NB4 (cell line): ENCODE data around the gene TECRL.
A peak's percentile ranks its signal among the peaks of the same experiment; 100 is the strongest.

ENCODE experiments used
- DNase-seq: peaks from one replicate; pipeline ENCODE4 v3.0.0; 2010; ENCODE audit warnings: low read depth
- H3K4me3 ChIP-seq: one replicate; pipeline ENCODE4 v1.5.1; 2011; ENCODE audit warnings: mild to moderate bottlenecking, low read depth, low read length, moderate library complexity
- MYC ChIP-seq: IDR thresholded peaks from 2 replicates; pipeline ENCODE4 v1.6.1; 2011; ENCODE audit warnings: low read depth, low read length
- POLR2A ChIP-seq: IDR thresholded peaks from 2 replicates; pipeline ENCODE4 v1.6.1; 2011; ENCODE audit warnings: mild to moderate bottlenecking; ENCODE audit not compliant: insufficient read length; ENCODE audit errors: extremely low read depth
- TF ChIP-seq, protein P1 (sequence below): IDR thresholded peaks from 2 replicates; pipeline ENCODE4 v1.6.1; 2011; ENCODE audit warnings: low read depth, low read length
- TF ChIP-seq, protein P2 (sequence below): IDR thresholded peaks from one replicate; pipeline ENCODE4 v1.5.1; 2012; ENCODE audit warnings: low read depth, low read length

TECRL gene

GRCh38 chr4:64327237-64327636 is 82.0 kb downstream of the TECRL start:
- no peak for DNase-seq
- TF ChIP-seq, protein P1, sequence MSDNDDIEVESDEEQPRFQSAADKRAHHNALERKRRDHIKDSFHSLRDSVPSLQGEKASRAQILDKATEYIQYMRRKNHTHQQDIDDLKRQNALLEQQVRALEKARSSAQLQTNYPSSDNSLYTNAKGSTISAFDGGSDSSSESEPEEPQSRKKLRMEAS, result no peak
- TF ChIP-seq, protein P2, sequence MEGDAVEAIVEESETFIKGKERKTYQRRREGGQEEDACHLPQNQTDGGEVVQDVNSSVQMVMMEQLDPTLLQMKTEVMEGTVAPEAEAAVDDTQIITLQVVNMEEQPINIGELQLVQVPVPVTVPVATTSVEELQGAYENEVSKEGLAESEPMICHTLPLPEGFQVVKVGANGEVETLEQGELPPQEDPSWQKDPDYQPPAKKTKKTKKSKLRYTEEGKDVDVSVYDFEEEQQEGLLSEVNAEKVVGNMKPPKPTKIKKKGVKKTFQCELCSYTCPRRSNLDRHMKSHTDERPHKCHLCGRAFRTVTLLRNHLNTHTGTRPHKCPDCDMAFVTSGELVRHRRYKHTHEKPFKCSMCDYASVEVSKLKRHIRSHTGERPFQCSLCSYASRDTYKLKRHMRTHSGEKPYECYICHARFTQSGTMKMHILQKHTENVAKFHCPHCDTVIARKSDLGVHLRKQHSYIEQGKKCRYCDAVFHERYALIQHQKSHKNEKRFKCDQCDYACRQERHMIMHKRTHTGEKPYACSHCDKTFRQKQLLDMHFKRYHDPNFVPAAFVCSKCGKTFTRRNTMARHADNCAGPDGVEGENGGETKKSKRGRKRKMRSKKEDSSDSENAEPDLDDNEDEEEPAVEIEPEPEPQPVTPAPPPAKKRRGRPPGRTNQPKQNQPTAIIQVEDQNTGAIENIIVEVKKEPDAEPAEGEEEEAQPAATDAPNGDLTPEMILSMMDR, result no peak
- TF ChIP-seq MYC (no peak), POLR2A (no peak)
- H3K4me3 ChIP-seq, result no peak overlapping the region

DNA sequence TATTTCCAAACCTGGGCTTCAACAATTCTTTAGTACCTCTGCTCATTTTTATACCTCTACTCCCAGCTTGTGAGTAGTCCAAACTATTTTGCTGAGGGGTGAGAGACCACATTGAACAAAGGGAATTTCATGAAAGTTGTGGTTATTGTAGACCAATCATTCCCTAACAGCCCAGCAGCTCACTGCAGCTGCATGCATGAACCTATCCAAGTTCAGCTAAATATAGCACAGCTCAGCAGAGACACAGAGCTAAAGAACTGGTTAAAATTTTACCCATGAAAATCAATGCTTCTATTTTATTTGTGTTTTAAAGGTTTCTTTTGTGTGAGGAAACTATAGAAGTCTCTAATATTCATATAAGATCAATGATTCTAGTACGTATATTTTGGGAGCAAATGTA is 82.7 kb downstream of the TECRL start:
- TF ChIP-seq MYC, result no peak
- no peak for TF ChIP-seq POLR2A
- TF ChIP-seq, protein P1, result no peak
- TF ChIP-seq, protein P2, result no peak
- DNase-seq, result no peak
- no peak overlapping the region for H3K4me3 ChIP-seq

- no peak overlapping the region for H3K4me3 ChIP-seq
- TF ChIP-seq, protein P2, result no peak
- TF ChIP-seq MYC, result no peak
- TF ChIP-seq, protein P1, result no peak
- no peak for TF ChIP-seq POLR2A
- no peak for DNase-seq
These were observed 103.0 kb downstream of the TECRL start for GRCh38 chr4:64306255-64306565.

GRCh38 chr4:64305565-64306254 is 103.5 kb downstream of the TECRL start:
- TF ChIP-seq, protein P1, result no peak
- TF ChIP-seq, protein P2, result no peak
- TF ChIP-seq MYC, result no peak
- no peak for TF ChIP-seq POLR2A
- no peak overlapping the region for H3K4me3 ChIP-seq
- no peak for DNase-seq

- no peak for DNase-seq
- H3K4me3 ChIP-seq, result no peak overlapping the region
- TF ChIP-seq, protein P2, result no peak
- TF ChIP-seq MYC (no peak), POLR2A (no peak)
- TF ChIP-seq, protein P1, result no peak
These were observed 136.8 kb downstream of the TECRL start for GRCh38 chr4:64272432-64272831.

- TF ChIP-seq, protein P2, result peak; percentile 26
- no peak for TF ChIP-seq POLR2A
- H3K4me3 ChIP-seq, result no peak overlapping the region
- peak; percentile 5 for DNase-seq
These were observed 137.6 kb downstream of the TECRL start for GRCh38 chr4:64271601-64272081.
